ENCODE results near the gene GPS1.

GPS1 gene

DNA sequence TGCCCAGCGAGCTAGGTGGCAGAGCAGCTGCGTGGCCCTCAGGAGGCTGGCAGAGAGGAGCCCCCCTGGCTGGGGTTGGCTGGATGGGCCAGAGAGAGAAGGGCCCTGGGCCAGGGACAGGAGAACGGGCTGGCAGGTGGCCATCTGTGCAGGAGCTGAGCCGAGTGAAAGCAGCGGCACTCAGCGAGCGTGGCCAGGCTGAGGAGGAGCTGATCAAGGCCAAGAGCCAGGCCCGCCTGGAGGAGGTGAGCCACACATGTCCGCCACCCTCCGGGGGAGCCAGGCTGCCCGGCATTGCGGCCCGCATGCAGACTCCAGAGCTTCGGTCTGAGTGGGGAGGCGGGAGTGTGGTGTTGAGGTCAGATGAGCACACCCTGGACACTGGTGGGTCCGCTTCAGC lies 22.3 kb upstream of the GPS1 start:
- no peak for DNase-seq

DNA sequence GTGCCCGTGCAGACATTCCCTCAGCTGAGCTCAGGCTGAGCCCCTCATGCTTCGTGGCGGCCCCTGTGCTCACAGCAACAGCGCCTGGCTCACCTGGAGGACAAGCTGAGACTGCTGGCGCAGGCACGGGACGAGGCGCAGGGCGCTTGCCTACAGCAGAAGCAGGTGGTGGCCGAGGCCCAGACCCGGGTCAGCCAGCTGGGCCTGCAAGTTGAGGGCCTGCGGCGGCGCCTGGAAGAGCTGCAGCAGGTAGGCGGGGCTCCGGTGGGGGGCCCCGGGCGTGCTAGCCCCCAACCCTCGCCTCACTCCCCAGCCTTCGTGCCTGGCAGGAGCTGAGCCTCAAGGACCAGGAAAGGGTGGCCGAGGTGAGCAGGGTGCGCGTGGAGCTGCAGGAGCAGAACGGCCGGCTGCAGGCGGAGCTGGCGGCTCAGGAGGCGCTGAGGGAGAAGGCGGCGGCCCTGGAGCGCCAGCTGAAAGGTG lies 21.7 kb upstream of the GPS1 start:
- no peak for DNase-seq

DNA sequence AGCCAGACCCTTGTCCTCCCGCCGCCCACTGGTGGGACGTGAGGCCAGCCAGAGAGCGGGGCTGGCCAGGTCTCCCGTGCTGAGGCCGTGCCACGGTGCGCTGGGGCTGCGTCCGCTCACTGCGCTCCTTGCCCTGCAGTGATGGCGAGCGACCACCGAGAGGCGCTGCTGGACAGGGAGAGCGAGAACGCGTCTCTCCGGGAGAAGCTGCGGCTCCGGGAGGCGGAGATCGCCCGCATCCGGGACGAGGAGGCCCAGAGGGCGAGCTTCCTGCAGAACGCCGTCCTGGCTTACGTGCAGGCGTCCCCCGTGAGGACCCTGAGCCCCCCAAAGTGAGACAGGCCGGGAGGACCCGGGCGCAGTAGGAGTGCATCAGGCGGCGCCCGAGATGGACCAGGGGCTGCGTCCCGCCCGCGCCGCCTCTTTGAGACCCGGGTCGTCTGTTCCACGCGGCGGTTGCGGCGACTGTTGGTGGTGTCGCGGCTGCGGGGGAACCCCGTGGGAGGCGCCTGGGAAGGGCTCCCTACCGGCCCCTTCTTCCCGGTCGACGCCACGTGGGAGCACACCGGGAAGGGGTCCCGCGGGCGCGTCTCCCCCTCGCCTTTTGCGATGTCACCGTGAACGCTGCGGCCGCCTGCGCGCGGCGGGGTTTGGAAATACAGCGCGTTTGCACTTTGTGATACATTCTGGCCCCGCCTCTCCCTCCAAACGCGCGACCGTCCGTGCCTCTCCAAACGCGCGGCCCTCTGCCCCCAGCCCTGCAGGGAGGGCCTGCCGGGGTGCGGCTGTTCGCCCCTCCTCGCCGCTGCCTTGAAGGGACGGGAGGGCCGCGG lies 21.0 kb upstream of the GPS1 start:
- DNase-seq, result peak; percentile 71

DNA sequence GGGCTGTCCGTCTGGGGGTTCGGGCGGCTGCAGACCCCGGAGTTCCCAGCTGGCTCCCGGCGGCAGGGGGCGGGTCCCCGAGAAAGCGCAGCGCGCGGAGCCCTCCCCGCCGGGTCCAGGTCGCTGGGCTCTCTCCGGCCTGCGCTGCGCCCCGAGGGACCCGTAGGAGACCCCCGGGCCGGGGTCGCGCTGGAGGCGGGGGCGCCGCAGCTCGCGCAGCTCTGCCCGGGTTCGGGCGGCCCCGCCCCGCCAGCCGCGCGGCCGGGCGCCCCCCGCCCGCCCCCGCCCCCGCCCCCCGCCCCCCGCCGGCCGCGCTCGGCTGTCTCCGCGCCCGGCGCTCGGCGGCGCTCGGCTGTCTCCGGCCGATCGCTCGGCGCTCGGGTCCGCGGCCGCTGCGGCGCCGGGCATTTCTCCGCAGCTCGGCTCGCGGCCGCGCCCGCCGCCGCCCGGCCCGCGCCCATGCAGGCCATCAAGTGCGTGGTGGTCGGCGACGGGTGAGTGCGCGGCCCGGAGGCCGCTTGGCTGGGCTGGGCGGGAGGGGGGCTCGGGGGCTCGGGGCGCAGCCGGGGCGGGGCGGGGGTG lies 20.3 kb upstream of the GPS1 start, which contains the start of gene RAC3:
RAC3 (plus strand) TSS at position 376 of the 582 bp plus-strand sequence; CDS start at position 460, 84 bp downstream.
- no peak for DNase-seq

DNA sequence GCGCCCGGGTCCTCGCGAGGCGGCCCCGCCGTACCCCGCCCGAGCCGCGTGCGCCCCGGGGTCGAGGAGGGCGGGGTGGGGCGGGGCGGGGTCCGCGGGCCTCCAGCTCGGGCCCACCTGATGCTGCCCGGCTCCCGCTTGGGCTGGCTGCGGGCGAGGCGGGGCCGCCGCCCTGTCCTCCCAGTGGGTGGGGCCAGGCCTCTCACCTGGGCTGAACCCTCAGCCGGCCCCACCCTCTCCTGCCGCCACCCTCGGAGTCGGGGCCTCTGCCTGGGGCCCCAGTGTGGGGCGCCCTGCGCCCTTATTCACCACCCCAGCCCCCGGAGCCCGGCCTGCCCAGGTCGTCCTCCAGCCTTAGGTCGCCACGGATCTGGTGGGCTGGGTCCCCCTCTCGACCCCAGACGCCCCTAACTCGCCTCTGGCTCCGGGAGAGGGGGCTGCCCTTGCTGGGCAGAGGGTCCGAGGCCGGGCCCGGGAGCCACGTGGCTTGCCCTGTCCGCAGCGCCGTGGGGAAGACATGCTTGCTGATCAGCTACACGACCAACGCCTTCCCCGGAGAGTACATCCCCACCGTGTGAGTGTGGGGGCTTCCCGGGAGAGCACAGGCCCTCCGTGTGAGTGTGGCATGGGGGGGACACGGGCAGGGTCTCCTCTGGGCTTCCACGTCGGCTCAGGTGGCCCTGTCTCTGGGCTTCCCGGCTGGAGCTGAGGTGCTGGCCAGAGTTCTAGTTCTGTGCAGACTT lies 19.6 kb upstream of the GPS1 start:
- DNase-seq, result no peak

DNA sequence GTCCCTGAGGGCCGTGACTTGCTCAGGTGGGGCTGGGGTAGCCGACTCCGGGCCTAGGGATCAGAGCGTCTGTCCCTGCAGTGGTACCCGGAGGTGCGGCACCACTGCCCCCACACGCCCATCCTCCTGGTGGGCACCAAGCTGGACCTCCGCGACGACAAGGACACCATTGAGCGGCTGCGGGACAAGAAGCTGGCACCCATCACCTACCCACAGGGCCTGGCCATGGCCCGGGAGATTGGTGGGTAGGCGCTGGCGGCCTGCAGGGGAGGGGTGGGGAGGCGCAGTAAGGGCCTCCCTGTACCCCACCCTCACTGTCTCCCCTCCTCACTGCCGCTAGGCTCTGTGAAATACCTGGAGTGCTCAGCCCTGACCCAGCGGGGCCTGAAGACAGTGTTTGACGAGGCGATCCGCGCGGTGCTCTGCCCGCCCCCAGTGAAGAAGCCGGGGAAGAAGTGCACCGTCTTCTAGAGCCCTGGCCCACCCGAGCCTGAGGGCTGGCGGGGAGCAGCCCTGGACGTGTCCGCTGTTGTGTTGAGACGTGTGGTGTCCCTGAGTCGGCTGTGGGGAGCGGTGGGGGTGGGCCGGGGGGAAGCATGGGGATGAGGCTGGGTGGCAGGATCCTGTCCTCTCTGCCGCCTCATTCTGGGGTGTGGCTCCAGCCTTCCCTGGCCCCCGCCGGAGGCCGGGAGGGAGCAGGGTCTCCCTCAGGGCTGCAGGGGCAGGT lies 18.2 kb upstream of the GPS1 start:
- DNase-seq, result no peak

DNA sequence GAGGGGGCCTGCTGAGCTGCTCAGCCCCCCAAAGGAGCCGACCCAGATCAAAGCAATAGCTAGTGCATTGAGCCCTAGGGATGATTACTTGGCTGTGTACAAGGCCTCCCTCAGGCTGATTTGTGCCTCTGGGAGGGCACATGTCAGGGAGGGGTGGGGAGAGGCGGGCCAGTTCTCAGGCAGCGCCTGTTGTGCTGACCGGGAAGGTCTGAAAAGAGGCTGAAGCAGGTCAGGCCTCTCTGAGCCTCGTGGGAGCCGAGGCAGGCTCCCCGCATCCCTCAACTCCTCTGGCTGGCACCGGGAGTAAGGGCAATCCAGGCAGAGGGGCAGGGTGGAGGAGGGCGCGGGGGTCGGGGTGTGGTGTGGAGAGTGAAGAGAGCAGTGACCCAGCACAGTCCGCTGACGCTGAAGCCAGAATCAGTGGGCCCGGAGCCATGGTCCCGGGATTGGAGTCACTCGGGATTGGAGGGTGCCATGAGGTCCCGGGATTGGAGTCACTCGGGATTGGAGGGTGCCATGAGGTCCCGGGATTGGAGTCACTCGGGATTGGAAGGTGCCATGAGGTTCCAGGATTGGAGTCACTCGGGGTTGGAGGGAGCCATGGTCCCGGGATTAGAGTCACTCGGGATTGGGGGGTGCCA lies 17.2 kb upstream of the GPS1 start:
- no peak for DNase-seq

DNA sequence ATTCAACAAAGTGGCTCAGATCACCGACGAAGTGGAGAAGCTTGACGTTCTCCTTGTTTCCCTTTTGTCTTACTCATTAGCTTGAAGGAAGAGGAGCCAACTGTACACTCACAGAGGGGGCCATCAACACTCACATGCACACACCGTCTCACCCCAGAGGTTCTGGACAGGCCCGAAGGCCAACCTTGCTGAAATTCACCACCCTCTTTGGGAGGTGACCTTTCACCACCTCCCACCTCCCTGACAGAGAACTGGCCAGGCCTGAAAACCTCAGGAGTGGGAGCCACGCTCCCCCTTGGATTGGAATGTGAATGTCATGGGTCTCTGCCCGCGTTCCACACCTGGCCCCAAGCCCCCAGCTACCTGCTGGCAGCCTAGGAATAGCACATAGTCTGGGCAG lies 16.2 kb upstream of the GPS1 start:
- no peak for DNase-seq

DNA sequence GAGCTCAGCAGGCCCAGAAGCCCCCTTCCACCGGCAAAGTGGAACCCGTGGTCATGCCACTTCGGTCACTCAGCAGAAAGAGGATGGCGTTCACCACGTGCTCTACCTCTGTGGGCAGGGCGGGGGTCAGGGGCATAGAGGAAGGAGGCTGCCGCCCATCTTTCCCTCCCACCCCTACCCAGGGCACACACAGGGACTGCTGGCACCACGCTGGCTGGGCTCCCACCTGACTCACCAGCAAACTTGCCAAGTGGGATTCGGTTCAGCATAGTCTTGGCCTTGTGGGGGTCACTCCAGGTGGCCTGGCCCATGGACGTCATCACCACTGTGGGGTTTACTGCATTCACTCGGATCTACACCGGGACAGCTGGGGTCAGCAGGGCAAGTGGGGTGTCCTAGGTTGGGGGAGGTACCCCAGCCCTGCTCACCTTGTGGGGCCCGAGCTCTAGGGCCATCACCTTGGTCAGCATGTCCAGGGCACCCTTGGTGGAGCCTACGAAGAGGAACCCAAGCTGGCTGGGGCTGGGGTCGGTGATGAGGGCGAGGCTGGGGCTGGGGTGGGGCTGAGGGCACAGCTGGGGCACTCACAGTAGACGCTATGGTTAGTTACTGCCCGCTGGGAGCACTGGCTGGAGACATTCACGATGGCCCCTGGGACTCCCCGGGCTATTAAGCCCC lies 15.6 kb upstream of the GPS1 start:
- no peak for DNase-seq

DNA sequence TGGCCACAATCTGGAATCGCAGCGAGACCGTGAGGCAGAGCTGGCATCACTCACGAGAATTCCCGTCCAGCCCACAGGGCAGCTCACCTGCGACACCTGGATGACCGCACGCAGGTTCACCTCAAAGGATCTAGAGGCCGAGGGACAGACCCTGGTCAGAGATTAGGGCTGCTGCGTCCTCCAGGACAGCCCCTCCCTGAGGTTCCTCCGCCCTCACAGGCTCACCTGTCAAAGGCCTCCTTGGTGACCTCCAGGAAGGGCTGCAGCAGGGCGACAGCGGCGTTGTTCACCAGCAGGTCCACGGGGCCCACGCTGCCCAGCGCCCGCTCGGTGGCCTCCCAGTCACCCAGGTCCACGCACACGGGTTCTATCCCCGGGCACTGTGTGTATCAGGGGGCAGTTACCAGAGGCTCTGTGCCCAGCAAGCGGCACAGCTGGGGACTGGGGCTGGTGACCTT lies 15.0 kb upstream of the GPS1 start:
- DNase-seq, result no peak

DNA sequence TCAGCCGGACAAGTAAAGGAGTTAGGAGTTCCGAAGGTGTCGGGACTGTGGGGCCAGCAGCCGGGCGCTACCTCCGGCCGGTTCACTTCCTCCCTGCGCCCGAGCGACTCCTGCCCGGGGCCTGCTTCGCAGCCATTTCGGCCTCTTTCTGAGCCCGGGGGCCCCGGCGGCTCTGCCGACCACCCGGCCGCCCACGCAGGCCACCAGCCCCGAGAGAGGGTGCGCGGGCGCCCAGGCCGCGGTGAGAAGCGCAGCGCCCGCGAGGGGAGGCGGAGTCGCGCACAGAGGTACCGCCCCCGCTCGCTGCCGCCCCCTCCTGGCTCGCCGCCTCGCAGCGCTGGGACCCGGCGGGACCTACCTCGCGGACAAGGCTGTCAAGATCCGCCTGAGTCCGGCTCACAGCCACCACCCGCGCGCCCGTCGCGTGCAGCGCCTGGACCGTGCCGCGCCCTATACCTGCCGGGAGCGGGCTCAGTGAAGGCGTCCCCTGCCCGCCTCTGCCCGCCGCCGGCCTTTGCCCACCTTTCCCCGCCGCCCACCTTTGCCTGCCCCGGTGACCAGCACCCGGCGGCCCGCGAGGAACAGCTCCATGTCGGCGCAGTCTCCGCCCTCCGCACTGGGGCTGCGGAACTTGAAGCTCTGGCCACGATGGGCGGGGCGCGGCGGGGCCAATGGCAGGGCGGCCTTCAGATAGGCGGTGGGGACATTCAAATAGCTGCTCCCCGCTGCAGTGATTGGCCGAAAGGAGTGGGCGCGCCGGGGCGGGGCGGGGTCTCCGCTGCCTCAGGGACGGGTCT lies 14.4 kb upstream of the GPS1 start, which contains the start of gene DCXR:
DCXR (minus strand) TSS at position 606 of the 797 bp plus-strand sequence; CDS start at position 591, 15 bp downstream.
- DNase-seq, result peak; percentile 95

DNA sequence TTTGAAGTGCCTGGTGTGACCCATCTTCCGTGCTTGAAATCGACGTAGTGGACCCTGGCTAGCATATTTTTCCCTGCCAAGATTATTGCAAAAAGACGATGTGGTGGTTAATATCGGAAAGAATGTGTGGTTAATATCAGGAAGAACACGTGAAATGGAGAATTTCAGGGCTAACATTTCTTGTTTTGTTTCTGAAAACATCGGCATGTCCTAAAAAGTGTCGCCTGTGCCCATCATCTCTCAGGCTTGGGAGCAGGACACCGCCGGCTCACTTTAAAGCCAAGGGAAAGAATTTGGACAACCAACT lies 13.9 kb upstream of the GPS1 start:
- DNase-seq, result no peak

DNA sequence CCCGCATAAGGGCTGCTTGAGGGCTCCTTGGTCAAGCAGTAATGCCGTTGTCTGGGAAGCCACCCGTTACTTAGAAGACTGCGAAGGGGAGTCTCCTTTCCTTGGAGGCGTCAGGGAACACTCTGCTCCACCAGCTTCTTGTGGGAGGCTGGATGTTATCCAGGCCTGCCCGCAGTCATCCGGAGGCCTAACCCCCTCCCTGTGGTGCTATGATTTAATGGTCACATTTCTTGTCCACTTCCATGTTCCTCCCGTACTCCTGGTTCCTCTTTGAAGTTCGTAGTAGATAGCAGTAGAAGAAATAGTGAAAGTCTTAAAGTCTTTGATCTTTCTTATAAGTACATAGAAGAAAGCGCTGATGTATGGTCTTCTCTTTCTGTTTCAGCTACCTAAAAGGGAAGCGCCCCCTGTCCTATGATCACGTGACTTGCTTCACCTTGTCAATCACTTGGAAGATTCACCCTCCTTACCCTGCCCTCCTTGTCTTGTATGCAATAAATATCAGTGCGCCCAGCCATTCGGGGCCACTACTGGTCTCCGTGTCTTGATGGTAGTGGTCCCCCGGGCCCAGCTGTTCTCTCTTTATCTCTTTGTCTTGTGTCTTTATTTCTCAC lies 12.8 kb upstream of the GPS1 start:
- DNase-seq, result peak; percentile 84

DNA sequence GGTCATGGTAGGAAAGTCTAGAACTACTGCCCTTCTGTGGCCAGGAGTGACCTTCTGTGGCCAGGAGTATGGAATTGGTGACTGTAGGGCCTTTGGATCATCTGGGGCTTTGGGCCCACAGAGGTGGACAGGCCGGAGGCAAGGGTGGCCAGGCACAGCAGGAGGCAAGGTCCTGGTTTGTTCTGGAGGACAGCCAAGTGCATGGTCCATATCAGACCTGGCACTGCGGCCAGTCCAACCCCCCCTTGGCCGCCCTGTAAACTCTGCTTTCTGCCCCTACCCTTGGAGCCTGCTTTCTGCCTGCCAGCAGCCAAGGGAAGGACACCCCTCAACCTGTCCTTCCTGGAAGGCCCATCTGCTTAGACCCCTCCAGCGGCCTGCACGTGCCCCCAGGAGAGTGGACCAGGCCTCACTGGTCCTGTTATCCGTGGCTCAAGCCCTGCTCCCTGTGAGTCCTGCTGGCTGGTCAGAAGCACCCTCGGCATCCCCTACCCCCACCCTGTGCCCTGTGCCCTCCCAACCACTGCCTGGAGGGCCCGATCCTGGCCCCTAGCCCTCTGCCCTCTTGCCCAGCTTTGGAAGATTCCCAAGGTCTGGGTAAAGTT lies 11.9 kb upstream of the GPS1 start:
- no peak for DNase-seq

DNA sequence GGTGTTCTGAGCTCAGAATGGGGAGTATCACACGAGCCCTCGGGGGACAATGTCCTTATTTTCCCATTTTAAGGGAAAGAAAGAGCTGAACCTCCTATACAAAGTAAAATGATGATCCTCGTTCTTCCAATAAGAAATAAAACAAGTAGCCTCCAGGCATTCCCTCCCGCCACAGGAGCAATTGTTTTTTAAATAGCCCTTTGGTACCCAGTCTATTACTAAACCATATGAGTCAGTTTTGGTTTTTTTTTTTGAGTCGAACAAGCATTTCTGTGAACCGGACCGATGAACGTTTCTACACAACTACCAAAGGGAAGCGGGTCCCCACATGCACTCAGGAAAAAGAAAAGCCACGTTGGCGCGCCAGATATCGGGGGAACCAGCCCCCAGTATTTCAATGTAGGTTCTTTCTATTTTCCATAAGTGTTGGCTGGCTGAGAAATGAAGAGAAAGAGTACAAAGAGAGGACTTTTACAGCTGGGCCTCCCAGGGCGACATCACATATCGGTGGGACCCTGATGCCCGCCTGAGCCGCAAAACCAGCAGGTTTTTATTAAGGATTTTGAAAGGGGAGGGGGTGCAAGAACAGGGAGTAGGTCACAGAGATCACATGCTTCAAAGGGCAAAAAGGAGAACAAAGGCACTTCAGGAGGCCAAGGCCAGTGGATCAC lies 10.4 kb upstream of the GPS1 start:
- DNase-seq, result peak; percentile 75

DNA sequence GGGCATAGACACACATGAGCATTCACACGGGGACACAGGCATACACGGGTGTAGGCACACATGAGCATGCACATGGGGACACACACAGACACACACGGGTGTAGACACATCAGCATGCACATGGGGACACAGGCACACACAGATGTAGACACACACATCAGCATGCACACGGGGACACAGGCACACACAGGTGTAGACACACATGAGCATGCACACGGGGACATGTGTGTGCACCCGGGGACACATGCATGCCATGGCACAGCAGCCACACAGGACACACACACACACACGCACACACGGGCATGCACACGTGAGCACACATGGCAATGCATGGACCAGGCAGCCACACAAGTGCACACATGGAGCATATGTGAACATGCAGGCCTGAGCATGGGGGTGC lies 9.0 kb upstream of the GPS1 start:
- DNase-seq, result no peak

DNA sequence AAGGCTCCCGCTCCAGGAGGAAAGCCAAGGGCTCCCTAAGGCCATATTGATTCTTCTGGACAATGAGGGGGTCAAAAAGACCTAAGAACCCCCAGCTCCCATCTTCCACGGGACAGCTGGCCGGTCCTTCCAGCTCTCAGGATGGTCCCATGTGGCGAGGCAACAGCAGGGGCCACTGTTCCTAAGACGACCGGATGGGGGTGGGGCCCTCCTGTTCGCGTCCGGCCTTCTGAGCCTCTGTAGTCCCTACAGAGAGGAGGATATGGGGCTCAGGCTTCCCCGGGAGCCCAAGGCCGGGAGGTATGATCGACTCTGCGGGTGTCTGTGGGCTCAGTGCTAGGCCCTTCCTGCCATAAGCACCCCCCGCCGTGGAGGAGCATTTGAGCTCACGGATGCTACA lies 8.2 kb upstream of the GPS1 start:
- no peak for DNase-seq

DNA sequence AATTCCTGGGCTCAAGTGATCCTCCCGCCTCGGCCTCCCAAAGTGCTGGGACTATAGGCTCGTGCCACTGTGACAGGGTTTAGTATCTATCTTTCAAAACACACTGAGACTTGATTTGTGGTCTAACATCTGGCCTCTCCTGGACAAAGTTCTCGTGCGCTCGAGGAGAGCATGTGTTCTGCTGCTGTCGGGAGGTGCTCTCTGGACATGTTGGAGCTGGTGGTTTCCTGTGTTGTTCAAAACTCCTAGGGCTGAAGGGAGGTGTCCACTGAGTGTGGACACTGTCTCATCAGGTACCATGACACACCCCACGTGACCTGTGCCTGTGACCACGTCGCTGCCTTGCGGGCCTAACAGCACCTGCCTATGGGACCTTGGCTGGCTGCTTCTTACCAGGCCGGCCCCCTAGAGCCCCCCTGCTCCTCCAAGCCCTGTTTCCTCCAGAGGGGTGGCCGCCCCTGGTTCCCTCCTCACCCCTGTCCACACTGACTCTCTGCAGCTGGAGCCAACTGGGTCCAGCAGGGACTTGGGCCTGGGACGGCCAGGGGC lies 5.7 kb upstream of the GPS1 start:
- DNase-seq, result no peak

DNA sequence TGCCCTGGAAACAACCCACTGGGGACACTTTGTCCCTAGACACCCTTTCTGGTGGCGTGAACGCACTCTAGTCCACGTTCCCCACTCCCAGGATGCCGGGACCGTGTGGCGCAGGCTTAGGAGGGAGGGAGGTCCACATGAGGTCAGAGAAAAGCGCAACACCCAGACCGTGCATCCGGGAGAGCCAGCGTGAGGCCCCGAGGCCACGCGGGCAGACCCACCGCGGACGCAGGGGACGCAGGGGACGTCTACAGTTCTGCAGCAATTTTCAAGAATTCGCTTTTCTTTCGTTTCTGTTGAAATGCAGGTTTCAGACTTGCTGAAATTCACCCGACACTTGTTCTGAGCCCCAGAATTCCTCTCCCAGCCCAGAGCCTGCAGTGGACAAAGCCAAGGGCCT lies 4.8 kb upstream of the GPS1 start:
- DNase-seq, result no peak
